ENCODE data around the gene DENR.
"Not testable (repeated sequence)": the region's sequence is repeated elsewhere in the genome, so short reads cannot be mapped to it uniquely, and the experiment has no call there.

Gene DENR, protein sequence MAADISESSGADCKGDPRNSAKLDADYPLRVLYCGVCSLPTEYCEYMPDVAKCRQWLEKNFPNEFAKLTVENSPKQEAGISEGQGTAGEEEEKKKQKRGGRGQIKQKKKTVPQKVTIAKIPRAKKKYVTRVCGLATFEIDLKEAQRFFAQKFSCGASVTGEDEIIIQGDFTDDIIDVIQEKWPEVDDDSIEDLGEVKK

DNA sequence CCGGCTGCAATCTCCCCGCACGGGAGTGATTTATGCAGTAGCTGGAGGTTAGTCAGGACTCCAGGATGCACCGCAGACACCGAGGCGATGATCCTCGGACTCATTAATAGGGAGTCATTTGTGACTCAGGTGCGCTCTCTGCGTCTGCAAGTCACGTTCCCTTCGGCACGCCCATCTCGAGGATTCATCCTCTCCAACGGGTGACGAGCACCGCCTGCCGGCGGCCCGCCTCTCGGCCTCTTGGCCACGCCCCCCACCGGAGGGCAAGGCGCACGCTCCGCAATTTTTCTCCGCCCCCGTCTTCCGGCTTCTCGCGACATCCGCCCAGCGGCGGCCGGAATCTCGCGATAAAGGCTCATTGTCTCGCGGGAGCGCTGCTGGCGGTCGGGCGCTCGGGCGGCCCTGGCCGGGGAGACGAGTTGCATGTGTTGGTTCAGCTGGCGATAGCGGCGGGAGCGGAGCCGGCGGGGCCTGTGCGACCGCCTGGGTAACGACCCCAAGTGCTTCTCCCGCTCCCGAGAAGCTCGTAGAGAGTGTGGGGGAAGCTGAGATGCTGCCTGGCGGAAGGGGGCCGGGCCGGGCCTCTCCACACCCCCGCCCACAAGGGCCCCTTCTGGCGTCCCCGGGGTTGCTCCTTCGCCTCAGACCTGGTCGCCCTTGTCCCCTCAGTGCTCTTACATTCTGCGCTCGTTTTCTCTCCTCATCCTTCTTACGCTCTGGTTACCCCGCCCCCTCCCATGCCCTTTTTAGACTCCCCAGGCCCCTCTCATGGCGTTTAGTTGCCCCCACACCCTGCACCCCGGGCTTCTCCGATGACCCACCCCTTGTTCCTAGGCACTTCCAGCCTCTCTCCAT is at the start of gene DENR:
TSS of gene DENR (plus strand) at position 361 of the 855 bp plus-strand sequence. CDS start 878 bp downstream, outside the sequence.
- in situ Hi-C loops (cut with HindIII; ENCODE audit: low pct_unique_long_range_greater_than_20kb, low sequenced_read_pairs) = no loop called here
- DNase-seq (ENCODE audit: low read depth in 1 of 2, low spot score in 1 of 2) = peak; percentile 90 to 99
- TF ChIP-seq JUND (IDR thresholded peaks at IDR 0.05; ENCODE audit: low read depth) = no peak

DNA sequence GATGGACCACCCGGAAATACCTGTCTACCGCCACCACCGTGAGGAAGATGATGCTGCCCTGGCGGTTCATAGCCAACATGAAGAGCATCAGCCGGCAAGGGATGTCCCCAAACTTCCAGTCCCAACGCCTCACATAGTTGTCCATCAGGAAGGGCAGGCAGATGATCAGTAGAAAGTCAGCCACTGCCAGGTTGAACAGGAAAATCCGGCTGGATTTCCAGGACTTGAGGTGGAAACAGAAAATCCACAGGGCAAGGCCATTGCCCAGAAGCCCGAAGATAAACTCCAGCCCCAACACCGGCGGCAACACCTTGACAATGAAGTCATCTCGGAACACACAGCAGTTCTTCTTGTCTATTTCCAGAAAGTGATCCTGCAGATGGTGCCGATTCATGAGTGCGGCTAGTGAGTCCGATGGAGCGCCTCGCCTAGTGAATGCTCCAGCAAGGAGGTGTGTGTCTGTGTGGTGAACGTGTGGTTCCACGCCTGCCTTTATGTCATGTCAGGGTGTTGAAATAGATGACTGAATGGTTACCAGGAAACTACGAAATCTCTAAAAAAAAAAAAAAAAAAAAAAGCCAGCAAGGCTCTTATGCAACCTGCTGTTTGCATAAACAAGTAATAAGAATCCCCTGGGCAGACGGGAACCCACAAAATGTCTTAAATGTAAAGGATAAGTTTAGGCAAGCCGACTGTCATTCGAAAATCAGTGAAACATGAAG is 49.6 kb upstream of the DENR start, which contains the start of gene HCAR2:
TSS of gene HCAR2 (minus strand) at position 468 of the 722 bp plus-strand sequence. CDS start at position 394, 74 bp downstream.
- peak in 1 of 2 experiments; percentile 35 for DNase-seq (ENCODE audit: low read depth in 1 of 2, low spot score in 1 of 2)
- in situ Hi-C loops (cut with HindIII; ENCODE audit: low pct_unique_long_range_greater_than_20kb, low sequenced_read_pairs) = not testable (repeated sequence)

DNA sequence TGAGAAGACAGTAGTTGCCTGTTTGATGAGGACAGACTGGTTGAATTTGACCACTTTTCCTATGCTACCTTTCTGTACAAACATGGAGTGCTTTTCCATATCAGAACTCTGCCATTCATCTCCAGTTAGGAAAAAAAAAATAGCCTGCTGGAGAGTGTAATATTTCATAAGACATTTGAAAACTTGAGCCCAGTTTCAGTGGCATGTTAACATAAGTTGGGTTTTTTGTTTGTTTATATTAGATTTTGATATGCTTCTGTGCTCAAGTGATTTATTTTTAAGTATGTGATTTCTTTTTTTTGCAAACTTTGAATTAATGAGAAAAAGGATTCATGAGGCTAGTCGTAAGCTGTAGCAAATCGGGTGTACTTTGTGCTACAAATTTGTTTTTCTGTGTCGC is 48.8 kb upstream of the DENR start:
- DNase-seq (ENCODE audit: low read depth in 1 of 2, low spot score in 1 of 2); in situ Hi-C loops (cut with HindIII; ENCODE audit: low pct_unique_long_range_greater_than_20kb, low sequenced_read_pairs): not testable (repeated sequence)

DNA sequence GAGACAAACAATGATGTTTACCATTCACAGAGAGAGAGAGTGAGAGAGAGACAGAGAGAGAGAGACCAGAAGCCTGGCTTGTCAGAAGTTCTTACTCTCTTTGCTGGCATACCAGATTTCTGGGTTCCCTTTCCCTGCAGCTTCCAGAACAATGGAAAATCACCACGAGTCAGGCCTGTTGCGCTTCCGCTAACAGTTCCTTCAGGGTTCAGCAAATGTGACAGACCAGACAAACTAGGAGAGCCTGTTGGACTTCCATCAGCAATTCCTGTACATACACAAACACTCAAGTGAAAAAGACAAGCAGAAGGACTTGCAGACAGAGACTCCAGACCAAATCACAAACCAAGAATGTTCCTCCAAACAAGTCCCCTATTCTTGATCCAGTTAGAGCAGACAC is 43.3 kb upstream of the DENR start:
- in situ Hi-C loops (cut with HindIII; ENCODE audit: low pct_unique_long_range_greater_than_20kb, low sequenced_read_pairs); DNase-seq (ENCODE audit: low read depth in 1 of 2, low spot score in 1 of 2): not testable (repeated sequence)

DNA sequence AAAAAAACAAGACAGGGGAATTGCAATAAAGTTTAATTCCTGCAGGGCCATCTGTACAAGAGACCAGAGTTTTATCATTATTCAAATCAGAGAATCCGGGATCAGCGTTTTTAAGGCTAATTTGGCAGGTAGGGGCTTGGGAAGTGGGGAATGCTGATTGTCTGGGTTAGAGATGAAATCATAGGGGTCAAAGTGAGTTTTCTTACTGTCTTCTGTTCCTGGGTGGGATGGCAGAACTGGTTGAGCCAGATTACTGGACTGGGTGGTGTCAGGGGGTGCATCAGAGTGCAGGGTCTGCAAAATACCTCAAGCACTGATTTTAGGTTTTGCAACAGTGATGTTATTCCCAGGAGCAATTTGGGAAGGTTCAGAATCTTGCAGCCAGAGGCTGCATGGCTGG is 42.3 kb upstream of the DENR start:
- in situ Hi-C loops (cut with HindIII; ENCODE audit: low pct_unique_long_range_greater_than_20kb, low sequenced_read_pairs); DNase-seq (ENCODE audit: low read depth in 1 of 2, low spot score in 1 of 2): not testable (repeated sequence)

DNA sequence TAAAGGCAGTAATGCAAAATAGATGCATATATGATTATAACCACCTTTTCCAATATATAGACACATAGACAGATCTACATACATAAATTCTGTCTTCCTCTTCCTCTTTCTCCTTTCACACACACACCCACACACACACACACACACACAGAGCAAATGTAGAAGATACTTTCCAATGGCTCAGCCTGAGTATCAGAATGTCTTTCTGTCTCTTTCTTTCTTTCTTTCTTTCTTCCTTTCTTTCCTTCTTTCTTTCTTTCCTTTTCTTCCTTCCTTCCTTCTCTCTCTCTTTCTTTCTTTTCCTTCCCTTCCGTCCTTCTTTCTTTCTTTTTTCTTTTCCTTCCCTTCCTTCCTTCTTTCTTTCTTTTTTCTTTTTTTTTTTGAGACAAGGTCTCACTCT is 41.4 kb upstream of the DENR start:
- DNase-seq (ENCODE audit: low read depth in 1 of 2, low spot score in 1 of 2); in situ Hi-C loops (cut with HindIII; ENCODE audit: low pct_unique_long_range_greater_than_20kb, low sequenced_read_pairs): not testable (repeated sequence)

DNA sequence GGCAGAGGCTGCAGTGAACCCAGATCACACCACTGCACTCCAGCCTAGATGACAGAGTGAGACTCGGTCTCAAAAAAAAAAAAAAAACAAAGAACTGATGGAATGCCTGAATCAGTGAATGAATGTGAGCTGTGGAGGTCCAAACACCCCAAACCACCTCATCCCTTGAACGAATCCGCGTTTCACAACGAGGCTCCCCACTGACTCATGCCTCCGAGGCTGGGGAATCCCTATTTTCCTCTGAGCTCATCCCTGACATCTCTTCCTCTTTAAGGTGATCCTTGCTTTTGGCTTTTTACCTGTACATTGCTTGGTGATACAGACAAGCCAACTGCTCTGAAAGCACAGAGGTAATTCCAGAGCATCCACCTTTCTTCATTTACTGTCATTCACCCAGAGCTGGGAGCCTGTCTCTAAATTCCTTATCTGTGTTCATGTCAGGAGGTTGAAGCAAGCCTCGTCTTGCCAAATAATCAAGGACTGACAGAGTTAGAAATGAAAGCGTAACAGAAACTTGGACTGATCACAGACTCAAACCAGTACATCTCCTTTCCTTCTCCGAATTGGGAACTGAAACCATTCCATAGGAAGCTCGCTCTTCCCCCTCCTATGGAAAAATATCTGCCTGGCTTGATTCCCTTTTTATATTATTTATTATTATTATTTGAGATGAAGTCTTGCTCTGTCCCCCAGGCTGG is 39.0 kb upstream of the DENR start:
- in situ Hi-C loops (cut with HindIII; ENCODE audit: low pct_unique_long_range_greater_than_20kb, low sequenced_read_pairs) = not testable (repeated sequence)

DNA sequence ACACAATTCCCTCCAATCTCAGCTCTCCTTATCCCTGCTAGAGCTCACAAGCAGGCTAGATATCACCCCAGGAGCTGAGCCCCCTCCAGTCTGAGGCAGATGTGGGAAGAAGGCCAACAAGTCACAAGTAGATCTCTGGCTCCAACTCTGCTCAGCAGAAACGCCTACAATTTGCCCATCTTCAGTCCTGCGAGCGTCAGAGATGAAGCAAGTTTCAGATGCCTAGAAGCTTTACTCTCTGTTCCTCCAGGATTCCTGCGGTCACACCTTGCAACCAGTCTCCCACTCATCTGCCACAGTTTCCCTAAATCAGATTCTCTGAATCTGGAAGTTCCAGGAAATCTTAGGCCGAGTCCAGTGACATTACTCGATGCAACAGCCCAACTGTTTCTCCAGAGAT is 37.4 kb upstream of the DENR start:
- DNase-seq (ENCODE audit: low read depth in 1 of 2, low spot score in 1 of 2); in situ Hi-C loops (cut with HindIII; ENCODE audit: low pct_unique_long_range_greater_than_20kb, low sequenced_read_pairs): not testable (repeated sequence)

More for the DNA sequence above, 39.0 kb upstream of the DENR start:
- not testable (repeated sequence) for DNase-seq (ENCODE audit: low read depth in 1 of 2, low spot score in 1 of 2)

GRCh38 chr12:122716658-122717057 is 36.0 kb upstream of the DENR start, which contains the start of gene HCAR3:
HCAR3 (minus strand) TSS chr12:122716811; CDS start chr12:122716737, 74 bp downstream.
- in situ Hi-C loops (cut with HindIII; ENCODE audit: low pct_unique_long_range_greater_than_20kb, low sequenced_read_pairs); DNase-seq (ENCODE audit: low read depth in 1 of 2, low spot score in 1 of 2): not testable (repeated sequence)

GRCh38 chr12:122721057-122721545 is 31.5 kb upstream of the DENR start:
- in situ Hi-C loops (cut with HindIII; ENCODE audit: low pct_unique_long_range_greater_than_20kb, low sequenced_read_pairs) = no loop called here

GRCh38 chr12:122722387-122722786 is 30.2 kb upstream of the DENR start:
- TF ChIP-seq JUND (IDR thresholded peaks at IDR 0.05; ENCODE audit: low read depth) = no peak
- DNase-seq (ENCODE audit: low read depth in 1 of 2, low spot score in 1 of 2) = no peak
- in situ Hi-C loops (cut with HindIII; ENCODE audit: low pct_unique_long_range_greater_than_20kb, low sequenced_read_pairs) = no loop called here

More at GRCh38 chr12:122721057-122721545, 31.5 kb upstream of the DENR start:
- no peak for DNase-seq (ENCODE audit: low read depth in 1 of 2, low spot score in 1 of 2)
- TF ChIP-seq JUND (IDR thresholded peaks at IDR 0.05; ENCODE audit: low read depth) = no peak

GRCh38 chr12:122724641-122725243 is 27.9 kb upstream of the DENR start:
- in situ Hi-C loops (cut with HindIII; ENCODE audit: low pct_unique_long_range_greater_than_20kb, low sequenced_read_pairs) = no loop called here
- TF ChIP-seq JUND (IDR thresholded peaks at IDR 0.05; ENCODE audit: low read depth) = no peak
- DNase-seq (ENCODE audit: low read depth in 1 of 2, low spot score in 1 of 2) = no peak

All from T47D (cell line).